HG03342 (cell line): ENCODE data around the gene FGR.

Source experiments
- ATAC-seq: cut with Tn5 transposase; IDR thresholded peaks from one replicate; pipeline ENCODE4 v1.9.1; 2021; ENCODE audit warnings: mild to moderate bottlenecking, moderate library complexity; ENCODE audit not compliant: unreplicated experiment

Gene FGR

DNA sequence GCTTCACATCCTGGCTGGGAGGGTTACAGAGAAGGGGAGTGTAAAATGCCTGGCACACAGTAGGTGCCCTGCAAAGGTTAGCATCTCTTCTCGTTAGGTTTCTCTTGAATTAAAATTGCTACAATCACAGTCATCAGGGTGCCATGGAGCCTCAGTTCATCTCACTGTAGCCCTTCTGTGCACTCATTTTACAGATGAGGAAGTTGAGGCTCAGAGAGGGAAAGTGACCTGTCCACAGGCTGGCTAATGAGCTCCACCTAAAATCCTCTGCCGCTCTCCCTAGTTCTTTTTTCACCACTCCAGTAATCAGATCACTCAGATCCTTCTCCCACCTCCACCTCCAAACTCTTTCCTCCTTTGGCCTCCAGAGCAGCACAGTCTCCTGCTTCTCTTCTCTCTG, 17.6 kb downstream of the FGR start:
- no peak for ATAC-seq

DNA sequence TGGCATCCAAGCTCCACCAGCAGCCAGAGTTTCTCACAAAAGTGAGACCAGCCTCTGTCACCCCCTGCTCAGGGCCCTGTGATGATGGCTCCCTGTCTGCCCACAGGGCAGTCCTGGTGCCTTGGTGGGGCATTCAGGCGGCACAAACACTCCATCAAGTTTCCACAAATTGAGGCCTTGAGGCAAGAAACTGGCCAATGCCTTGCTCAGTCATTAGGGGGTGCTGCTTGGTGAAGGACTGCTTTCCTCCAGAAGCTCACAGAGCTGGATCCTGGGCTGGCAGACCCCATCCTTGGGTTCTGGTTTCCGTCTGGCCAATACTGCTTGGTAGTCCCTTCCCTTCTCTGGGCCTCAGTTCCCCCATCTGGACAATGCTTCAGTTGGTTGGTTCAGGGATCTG, 18.5 kb downstream of the FGR start:
- no peak for ATAC-seq

DNA sequence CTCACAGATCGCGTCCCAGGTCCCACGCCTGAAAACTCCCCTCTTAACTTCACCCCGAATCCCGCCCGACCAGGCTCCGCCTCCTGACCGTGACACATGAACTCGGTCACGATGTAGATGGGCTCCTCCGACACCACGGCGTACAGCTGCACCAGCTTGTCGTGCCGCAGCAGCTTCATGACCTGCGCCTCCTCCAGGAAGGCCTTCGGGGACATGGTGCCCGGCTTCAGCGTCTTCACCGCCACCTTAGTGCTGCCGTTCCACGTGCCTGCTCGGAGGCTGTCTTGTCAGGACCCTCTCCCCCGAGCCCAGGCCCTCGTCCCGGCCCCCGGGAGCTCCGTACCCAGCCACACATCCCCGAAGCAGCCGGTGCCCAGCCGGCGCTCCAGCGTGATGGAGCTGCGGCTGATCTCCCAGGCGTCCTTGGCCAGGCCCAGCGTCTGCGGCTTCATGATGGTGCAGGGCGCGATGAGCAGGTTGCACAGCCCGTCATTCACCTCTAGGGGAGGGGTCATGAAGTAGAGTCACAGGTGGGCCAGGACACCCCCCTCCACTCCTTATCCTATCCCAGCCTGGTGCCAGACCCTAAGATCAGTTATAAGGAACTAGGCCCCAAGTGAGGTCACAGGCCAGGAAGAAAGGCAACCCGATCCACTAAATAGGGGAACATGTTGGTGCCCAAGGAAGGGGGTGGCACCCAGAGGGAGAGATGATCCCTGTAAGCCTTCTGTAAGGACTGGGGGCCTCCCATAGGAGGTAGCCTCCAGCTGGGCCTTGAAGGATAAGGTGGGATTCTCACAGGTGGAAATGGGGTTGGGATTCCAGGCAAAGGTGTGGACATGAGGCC, 19.4 kb downstream of the FGR start:
- no peak for ATAC-seq

- no peak for ATAC-seq
These were observed 20.2 kb downstream of the FGR start for GRCh38 chr1:27614625-27615344.

GRCh38 chr1:27614043-27614624, 20.9 kb downstream of the FGR start:
- no peak for ATAC-seq

GRCh38 chr1:27612718-27613117, 22.3 kb downstream of the FGR start:
- no peak for ATAC-seq

GRCh38 chr1:27611450-27611849, 23.5 kb downstream of the FGR start:
- no peak for ATAC-seq

DNA sequence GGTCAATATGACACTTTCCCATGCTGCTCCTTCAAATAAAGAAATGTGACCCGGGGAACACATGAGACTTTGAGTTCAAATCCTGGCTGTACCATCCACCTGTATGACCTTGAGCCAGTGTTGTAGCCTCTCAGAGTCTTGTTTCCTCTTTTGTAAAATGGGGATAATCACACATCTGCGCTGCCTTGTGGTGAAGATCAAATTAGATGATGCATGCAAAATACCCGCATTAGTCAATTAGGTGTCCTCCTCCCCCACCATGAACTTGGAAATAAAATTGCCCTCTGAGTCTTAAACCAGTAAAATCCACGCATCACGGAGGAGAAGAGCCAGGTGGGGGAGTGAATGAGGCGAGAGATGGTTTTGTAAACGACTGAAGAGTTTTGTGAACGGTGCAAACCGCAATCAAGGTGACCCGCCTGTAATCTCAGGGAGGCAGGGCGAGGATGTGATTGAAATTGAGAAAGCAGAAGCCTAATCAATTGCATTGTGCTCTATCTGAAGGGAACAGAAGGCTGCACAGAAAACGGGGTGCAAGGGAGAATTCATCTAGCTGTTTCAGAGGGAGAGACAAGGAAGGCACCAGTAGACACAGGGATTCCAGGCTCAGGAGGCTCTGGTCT, 25.3 kb downstream of the FGR start:
- no peak for ATAC-seq

DNA sequence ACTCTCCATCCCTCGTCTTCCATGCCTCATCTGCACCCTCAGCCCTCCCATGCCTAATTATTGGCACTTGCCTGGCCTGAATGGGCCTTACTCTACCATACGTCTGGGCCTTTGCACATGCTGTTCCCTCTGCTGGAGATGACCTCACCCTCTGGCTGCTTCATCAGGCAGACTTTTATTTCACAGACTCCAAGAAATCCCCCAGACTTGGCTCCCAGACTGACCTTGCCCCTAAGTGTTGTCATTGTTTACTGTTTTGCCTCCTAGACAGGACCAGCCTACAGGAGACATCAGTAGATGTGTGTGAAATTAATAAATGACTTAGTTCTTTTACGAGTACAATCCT, 25.8 kb downstream of the FGR start:
- no peak for ATAC-seq

DNA sequence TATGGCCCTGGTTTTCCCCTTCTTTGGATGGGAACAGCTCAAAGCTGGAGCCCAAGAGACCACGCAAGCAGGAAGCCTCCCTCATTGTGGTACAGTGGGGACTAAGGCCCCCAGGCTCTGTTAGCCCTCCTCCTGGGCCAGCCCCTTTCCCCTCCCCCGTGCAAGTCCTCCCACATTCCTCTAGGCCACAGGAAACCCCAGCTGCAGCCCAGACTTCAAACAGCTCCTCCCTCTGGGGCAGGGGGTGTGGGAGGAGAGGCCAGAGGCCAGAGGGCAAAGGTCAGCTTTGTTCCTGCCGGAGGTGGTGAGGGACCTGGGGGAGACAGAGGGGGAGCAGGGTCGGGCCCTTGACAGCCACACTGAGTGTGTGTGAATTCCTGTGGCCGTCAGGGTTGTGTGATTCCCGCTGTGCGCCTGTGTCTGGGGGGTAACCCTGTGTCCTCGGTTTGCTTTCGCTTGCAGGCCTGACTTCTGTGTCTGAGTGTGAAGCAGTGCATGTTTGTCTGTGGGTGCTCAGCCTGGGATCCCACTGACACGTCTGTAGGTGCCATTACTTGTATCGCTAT, 27.7 kb downstream of the FGR start:
- ATAC-seq, result no peak

DNA sequence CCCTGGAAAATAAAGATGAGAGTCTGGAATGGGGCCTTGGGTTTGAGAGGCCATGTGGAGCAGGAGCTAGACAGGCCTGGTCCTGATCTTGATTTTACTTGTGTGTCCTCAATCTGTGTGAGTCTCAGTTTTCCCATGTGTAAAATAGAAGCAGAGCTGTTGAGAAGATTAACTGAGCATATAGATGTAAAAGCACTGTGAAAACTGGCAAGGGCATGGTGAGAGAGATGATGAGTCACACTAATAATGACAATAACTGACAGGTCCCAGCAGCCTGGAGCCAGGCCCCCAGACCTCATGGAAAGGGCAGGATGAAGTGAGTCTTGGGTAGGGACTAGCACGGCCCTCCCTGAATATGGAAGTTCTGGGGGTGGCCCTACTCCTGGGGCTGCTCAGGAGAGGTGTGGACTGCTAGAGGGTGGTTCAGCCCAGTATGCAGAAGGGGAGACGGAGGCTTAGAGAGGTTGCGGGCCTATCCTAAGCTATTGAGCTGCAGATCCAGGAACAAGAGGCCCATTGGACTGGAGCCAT, 28.2 kb downstream of the FGR start:
- no peak for ATAC-seq

DNA sequence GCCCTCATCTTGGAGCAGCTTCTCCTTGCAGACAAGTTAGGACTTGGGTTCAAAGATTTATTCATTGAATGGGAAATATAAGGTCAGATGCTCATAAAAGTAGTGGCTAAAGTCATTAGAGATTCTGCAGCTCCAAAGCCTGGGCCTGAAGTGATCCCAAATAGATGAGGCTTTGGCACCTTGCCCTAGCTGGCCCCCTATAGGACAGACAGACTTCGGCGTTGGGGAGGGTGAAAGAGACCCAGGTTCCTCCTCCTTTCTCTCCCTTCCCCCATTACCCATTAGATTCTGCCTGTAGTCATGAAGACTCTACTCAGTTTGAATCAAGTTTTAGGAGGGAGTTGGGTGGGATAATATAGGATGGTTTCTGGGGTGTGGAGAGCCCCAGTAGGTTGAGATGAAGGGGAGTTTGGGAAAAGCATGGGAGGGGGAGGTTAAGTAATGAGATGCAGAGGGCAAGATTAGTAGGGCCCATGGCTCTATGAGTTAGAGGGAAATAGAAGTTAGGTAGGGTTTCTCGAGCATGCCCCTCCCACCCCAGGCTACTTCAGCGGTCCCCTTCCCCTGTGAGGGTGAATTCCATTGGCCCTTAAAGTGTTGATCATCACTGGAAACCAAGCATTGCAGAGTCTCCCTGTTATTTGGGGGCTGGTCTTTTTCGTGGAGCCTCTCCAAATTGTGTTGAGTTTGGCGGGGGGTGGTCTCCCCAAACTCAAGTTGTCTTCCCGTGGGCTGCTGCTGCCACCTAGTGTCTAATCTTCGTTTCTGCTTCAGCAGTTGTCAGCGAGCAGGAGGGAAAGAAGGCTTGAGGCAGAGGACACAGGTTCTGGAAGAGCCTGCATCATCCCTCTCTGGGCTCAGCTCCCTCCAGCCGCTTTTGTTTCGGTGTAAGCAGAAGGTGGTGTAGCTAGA, 28.9 kb downstream of the FGR start:
- ATAC-seq, result no peak

- ATAC-seq, result no peak
These were observed 29.7 kb downstream of the FGR start for GRCh38 chr1:27605300-27605766.

DNA sequence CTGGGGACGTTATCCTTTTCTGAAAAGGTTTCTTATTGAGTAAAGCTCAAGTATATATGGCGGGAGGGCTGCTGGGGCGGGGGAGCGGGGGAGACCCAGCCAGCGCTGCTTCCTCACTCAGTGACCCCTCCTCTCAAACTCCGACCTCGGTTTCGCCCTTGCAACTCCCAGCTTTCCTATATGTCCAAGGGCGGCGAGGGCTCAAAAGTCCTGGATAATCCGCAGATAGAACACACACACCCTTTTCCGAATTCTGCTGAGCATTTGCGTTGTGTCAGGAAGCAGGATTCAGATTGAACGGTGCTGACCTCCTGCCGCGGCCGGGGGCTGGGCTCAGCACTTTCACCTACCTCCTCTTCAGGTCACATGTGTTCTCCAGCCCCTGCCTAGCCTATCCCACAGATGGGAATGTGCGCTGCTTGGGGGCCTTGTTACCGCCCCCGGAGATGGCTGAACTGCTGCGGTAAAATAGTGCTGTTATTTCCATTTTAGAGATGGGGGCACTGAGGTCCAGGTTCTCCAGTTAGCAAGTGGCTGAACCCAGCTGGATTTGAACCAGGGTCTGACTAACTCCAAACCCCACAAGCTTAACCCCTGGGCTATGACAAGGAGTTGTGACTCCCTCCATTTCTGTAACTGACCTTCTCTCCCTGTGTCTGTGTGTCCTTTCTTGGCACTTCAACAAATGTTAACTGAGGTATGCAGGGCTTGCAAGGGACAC, 30.2 kb downstream of the FGR start:
- no peak for ATAC-seq

GRCh38 chr1:27603681-27604578, 31.1 kb downstream of the FGR start, which contains the start of gene AHDC1:
Gene AHDC1 (minus strand): TSS chr1:27604144. CDS start chr1:27552115, 52,029 bp downstream.
- peak; percentile 57 for ATAC-seq

GRCh38 chr1:27603309-27603680, 31.7 kb downstream of the FGR start:
- no peak for ATAC-seq

DNA sequence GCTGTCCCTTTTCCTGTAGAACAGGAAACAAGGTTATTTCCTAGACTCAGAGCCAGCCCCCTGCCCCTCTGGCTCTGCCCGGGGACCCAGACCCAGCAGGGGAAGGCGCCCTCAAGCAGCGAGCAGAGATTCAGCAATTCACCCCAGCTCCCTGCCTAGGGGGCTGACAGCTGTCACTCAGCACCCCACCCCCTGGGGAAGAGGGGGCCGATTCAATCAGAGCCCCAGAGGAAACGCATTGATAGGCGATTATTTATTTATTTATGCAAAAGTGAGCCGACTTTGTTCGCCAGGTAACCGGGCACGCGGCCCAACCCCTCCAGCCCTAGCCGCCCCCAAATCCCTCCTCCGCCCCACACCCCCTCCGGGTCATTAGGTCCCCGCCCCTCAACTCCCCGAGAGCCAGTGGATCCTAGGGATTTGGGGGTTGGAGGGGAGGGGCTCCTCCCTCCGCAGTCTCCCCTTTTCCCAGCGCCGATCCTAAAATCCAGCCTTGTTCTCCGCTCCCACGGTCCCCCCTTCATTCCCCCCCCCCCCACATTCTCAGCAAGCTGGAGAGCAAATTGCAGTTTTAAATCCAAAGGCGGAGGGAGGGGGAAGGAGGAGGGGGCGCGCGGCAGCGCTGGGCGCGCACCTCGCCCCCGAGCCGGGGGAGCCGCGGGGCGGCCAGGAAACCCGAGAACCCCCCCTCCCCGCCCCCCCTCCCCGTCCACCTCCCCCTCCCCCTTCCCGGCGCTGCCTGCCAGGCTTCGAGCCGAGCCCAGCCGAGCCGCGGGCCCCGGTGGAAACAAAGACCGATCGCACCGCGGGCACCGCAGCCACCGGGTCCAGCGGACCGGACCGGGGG, 32.3 kb downstream of the FGR start:
- ATAC-seq, result no peak
